SIG-M5 treated with dmso at 0.1 percent for 504 hours (cell line): ENCODE results near the gene JARID2.
"Not testable (repeated sequence)": the region's sequence is repeated elsewhere in the genome, so short reads cannot be mapped to it uniquely, and the experiment has no call there.

ENCODE experiments used
- DNase-seq: peaks from one replicate; lab custom pipeline; 2025; ENCODE audit not compliant: unreplicated experiment; lab: John Stamatoyannopoulos, UW

JARID2 gene

DNA sequence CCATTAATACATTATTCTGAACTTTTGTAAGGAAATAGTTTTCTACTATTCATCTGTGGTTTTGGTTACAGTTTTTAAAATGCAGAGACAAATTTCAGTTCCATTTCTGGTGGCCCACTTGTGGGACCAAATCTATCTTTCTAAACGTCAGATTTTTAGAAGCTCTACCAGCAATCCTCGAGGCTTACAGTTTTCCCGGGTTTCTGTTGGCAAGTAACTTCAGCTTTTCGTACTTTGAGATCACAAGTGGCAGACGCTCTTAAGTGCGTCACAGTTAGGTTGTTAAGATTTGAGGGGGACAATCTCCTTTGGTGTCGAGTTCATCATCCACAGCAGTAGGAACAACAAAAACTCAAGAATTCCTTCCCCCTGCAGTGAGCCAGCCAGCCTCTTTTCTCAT, 60.0 kb downstream of the JARID2 start:
- no peak for DNase-seq

GRCh38 chr6:15308435-15309213, 62.8 kb downstream of the JARID2 start:
- no peak for DNase-seq

GRCh38 chr6:15309611-15310283, 63.9 kb downstream of the JARID2 start:
- no peak for DNase-seq

DNA sequence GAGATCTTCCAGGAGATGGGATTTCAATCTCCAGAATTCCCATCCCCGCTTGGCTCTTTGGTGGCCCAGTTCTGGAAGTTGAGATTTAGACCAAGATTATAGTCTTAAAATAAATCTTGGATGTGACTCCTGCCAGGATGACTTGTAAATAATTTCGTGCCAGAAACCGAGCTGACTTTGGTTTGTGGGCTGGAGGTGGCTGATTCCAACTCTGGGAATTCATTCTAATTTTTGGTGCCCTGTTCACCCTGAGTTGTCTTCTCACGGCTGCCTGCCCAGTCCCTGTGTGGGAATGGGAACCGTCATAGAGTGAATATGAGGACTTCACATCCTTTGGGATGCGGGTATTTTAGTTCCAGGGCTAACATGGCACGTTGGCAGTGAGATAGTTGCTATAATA, 64.8 kb downstream of the JARID2 start:
- no peak for DNase-seq

GRCh38 chr6:15312500-15312899, 66.6 kb downstream of the JARID2 start:
- no peak for DNase-seq

DNA sequence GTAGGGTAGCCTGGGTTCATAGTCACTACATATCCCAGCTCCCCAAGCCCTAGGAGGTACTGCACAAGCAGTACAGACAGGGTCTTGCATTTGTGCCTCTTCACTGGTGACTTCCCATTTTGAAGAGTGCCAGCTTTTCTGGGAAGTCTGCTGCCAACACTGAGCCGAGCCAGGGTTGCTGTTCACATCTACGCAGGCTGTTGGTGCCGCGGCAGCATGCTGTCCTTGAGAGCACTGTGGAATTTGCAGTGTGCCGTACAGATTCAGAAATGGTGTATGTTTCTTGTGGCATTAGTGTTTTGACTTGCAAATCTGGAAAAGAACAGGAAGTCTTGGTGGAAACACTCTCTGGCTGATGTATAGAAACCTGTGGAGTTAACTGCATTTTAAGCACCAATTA, 67.5 kb downstream of the JARID2 start:
- no peak for DNase-seq

DNA sequence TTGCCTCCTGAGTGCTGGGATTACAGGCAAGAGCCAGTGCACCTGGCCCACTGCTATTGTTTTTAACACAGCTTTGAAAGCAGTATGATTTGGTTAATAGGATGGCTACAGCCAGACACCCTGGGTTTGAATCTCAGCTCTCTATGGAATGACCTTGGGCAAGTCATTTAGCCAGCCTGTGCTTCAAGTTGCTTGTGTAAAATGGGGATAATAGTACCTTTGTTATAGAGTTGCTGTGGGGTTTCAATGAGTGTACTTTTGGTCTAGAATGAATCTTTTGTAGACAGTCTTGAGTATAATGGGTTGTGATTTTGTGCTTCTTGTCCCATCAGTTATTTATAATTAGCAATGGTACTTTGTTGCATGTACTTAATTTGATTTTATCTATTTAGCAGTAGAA, 70.9 kb downstream of the JARID2 start:
- DNase-seq, result no peak

- no peak for DNase-seq
These were observed 71.4 kb downstream of the JARID2 start for GRCh38 chr6:15317251-15317650.

- DNase-seq, result no peak
These were observed 72.3 kb downstream of the JARID2 start for GRCh38 chr6:15317934-15318902.

DNA sequence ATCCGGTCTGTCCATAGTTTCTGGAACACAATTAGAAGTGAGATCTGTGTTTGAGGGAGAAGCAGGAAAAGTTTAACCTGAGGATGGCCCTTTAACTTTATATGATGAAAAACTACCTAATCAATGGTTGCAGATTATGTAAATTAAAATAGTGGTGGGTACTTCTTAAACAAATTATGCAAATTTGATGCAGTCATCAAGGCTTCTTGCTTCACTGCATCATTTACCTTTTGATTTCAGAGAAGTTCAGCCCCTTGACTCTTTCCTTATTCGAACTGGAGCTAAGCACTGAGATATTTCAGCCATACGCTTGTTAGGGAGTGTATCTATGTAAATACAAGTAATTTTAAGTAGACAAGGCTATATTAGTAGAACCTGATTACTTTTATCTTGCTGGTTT, 73.8 kb downstream of the JARID2 start:
- no peak for DNase-seq

GRCh38 chr6:15320693-15321092, 74.8 kb downstream of the JARID2 start:
- DNase-seq, result no peak

- DNase-seq, result no peak
These were observed 76.3 kb downstream of the JARID2 start for GRCh38 chr6:15322184-15322583.

- no peak for DNase-seq
These were observed 77.1 kb downstream of the JARID2 start for GRCh38 chr6:15322781-15323536.

DNA sequence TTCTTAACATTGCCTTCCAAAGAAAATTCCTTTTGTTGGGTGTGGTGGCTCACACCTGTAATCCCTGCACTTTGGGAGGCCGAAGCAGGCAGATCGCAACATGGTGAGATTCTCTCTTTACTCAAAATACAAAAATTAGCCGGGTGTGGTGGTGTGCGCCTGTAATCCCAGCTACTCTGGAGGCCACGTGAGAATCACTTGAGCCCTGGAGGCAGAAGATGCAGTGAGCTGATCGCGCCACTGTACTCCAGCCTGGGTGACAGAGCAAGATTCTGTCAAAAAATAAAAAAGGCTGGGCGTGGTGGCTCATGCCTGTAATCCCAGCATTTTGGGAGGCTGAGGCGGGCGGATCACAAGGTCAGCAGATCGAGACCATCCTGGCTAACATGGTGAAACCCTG, 77.7 kb downstream of the JARID2 start:
- not testable (repeated sequence) for DNase-seq

GRCh38 chr6:15324427-15324985, 78.6 kb downstream of the JARID2 start:
- no peak for DNase-seq

DNA sequence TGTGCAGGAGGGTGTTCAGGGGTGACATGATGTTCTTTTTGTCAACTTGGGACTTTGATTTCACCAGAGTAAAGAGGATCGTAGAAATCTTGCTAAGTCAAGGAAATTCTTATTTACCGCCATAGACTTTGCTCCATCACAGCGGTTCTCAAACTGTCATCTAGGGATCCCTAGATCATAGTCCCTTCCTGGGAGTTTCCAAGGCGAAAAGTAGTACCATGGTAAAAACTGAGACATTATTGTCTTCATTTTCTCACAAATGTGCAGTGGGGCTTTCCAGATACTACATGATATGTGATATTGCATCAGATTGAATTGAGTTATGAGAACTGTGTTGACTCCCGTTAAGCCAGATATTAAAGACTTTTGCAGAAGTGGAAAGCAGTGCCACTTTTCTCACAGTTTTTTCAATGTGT, 79.7 kb downstream of the JARID2 start:
- no peak for DNase-seq

DNA sequence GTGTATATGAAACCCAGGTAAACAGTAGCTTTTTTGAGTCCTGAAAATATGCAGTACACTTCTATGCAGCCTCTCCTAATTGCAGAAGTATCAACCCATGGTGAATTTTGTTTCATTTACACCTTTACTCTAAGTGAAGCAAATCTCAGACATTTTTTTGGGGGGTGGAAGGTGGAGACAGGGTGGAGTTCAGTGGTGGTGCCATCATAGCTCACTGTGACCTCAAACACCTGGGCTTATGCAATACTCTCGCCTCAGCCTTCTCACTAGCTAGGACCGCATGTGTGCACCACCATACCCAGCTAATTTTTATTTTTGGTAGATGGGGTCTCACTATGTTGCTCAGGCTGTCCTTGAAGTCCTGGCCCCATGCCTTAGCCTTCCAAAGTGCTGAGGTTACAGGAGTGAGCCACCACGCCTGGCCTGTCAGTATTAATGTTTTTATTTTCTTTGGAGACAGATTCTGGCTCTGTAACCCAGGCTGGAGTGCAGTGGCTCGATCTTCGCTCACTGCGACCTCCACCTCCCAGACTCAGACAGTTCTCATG, 80.3 kb downstream of the JARID2 start:
- DNase-seq, result no peak

DNA sequence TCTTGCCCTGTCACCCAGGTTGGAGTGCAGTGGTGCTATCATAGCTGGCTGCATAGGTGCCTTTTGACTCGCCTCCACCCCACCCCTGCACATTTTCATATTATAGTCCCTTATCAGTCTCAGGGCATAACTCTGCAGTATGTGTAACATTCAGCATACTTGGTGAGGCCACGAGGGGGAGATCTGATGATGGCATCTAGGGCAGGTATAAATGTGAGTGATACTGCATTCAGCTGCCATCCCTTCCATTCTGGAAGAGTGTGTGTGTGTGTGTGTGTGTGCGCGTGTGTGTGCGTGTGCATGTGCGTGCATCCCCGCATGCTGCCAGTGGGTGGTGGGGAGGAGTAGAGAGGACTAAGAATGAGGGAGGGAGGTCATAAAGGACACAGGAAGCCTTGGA, 81.4 kb downstream of the JARID2 start:
- DNase-seq, result no peak

GRCh38 chr6:15329197-15329671, 83.4 kb downstream of the JARID2 start:
- DNase-seq, result no peak
